Ishikawa (cell line): ENCODE results near the gene POLDIP2.

ENCODE experiments used
- CEBPB ChIP-seq: IDR thresholded peaks from 2 replicates; pipeline ENCODE4 v1.6.1; 2012
- EP300 ChIP-seq: IDR thresholded peaks from 2 replicates; pipeline ENCODE4 v1.6.1; 2012; ENCODE audit warnings: borderline replicate concordance
- FOXM1 ChIP-seq: IDR thresholded peaks from 2 replicates; pipeline ENCODE4 v1.6.1; 2012; ENCODE audit warnings: low read depth, borderline replicate concordance
- NFIC ChIP-seq: IDR thresholded peaks from 2 replicates; pipeline ENCODE4 v1.6.1; 2012
- RAD21 ChIP-seq: IDR thresholded peaks from 2 replicates; pipeline ENCODE4 v1.6.1; 2012; ENCODE audit warnings: low read depth
- TAF1 ChIP-seq: IDR thresholded peaks from 2 replicates; pipeline ENCODE4 v1.6.1; 2012; ENCODE audit warnings: low read depth, mild to moderate bottlenecking
- YY1 ChIP-seq: IDR thresholded peaks from 2 replicates; pipeline ENCODE4 v1.6.1; 2012; ENCODE audit warnings: low read depth
- TF ChIP-seq, protein P1 (sequence below): IDR thresholded peaks from 2 replicates; pipeline ENCODE4 v1.6.1; 2012; ENCODE audit warnings: low read depth, mild to moderate bottlenecking

DNA sequence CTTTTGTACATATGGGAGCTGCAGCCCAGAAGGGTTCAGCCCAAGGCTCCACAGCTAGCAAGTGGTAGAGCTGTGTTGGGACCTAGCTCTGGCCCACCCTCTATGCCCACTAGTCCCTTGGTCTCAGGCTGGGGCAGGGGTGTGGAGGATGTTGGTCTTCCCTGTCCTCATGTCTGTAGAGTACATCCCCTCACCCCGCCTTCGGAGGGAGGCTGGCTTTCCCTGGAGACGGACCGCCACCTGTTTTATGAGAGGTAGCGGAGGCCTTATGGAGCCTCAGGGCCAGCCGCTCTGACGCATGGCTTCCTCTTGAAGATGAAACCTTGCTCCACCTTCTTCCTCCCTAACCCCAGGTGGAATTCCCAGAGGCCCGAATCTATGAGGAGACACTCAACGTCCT, 13.3 kb downstream of the POLDIP2 start:
- TF ChIP-seq CEBPB (no peak), TAF1 (no peak), EP300 (no peak), NFIC (no peak), RAD21 (no peak), YY1 (no peak), FOXM1 (no peak)
- TF ChIP-seq, protein P1, sequence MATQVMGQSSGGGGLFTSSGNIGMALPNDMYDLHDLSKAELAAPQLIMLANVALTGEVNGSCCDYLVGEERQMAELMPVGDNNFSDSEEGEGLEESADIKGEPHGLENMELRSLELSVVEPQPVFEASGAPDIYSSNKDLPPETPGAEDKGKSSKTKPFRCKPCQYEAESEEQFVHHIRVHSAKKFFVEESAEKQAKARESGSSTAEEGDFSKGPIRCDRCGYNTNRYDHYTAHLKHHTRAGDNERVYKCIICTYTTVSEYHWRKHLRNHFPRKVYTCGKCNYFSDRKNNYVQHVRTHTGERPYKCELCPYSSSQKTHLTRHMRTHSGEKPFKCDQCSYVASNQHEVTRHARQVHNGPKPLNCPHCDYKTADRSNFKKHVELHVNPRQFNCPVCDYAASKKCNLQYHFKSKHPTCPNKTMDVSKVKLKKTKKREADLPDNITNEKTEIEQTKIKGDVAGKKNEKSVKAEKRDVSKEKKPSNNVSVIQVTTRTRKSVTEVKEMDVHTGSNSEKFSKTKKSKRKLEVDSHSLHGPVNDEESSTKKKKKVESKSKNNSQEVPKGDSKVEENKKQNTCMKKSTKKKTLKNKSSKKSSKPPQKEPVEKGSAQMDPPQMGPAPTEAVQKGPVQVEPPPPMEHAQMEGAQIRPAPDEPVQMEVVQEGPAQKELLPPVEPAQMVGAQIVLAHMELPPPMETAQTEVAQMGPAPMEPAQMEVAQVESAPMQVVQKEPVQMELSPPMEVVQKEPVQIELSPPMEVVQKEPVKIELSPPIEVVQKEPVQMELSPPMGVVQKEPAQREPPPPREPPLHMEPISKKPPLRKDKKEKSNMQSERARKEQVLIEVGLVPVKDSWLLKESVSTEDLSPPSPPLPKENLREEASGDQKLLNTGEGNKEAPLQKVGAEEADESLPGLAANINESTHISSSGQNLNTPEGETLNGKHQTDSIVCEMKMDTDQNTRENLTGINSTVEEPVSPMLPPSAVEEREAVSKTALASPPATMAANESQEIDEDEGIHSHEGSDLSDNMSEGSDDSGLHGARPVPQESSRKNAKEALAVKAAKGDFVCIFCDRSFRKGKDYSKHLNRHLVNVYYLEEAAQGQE: no peak
